Thyroid gland (tissue), 4 donors: ENCODE data around the gene ZBTB25. TPM values are rescaled to one million over a fixed set of nuclear protein-coding genes. Genes with fewer than 3 reads are reported as not detected.

Experiments used
- DNase-seq, 2 donors: peaks; one replicate each; pipeline ENCODE4 v3.0.0-alpha.2; 2019
- H3K27ac ChIP-seq, 3 donors: fragments of 200-600 bp; sonication (generic); 1 replicate in 2 of 3; 2 replicates in 1 of 3; pipeline ENCODE4 v1.5.1; 2016 to 2019; ENCODE audit warnings: mild to moderate bottlenecking in 1 of 3, moderate library complexity in 1 of 3
- H3K27me3 ChIP-seq: fragments of 200-600 bp; sonication (generic); one replicate; pipeline ENCODE4 v1.5.1; 2019
- H3K36me3 ChIP-seq, 2 donors: fragments of 200-600 bp; sonication (generic); one replicate each; pipeline ENCODE4 v1.5.1; 2016 to 2019
- H3K4me1 ChIP-seq, 2 donors: fragments of 200-600 bp; sonication (generic); one replicate each; pipeline ENCODE4 v1.5.1; 2017 to 2019
- H3K4me3 ChIP-seq, 3 donors: fragments of 200-600 bp; sonication (generic); replicated peaks in 1 of 3; 1 replicate in 2 of 3; 2 replicates in 1 of 3; pipeline ENCODE4 v1.5.1; 2016; ENCODE audit warnings: mild to moderate bottlenecking in 1 of 3
- H3K9me3 ChIP-seq: fragments of 200-600 bp; sonication (generic); one replicate; pipeline ENCODE4 v1.5.1; 2017
- CTCF ChIP-seq, 6 experiments: fragments of 200-600 bp in 3 of 6; fragments of 450-650 bp in 3 of 6; sonication (generic) in 3 of 6; IDR thresholded peaks; one replicate each; pipeline ENCODE4 v1.5.1; 2016 to 2019; ENCODE audit warnings: antibody characterized with exemption in 6 of 6, mild to moderate bottlenecking in 2 of 6, inconsistent platforms in 1 of 6, moderate library complexity in 1 of 6
- POLR2A ChIP-seq, 2 donors: fragments of 450-650 bp; IDR thresholded peaks; one replicate each; pipeline ENCODE4 v1.6.1; 2017; ENCODE audit warnings: antibody characterized with exemption in 2 of 2, mild to moderate bottlenecking in 2 of 2, moderate library complexity in 1 of 2
- WGBS, 2 donors: methylation state at CpG; one replicate each; pipeline ENCODE4 v1.1.5; 2017; 5-methylcytosine and 5-hydroxymethylcytosine counted together
- intact Hi-C: fragments of 100-400 bp; cut with DNase I; formaldehyde crosslinking; loops from one replicate; pipeline ENCODE4 v1.15.1; 2023
- total RNA-seq, 4 donors: library from RNA; depleted of rRNA; stranded (reverse); fragments of >200 nt; gene quantifications; one replicate each; pipeline ENCODE4 v1.2.3, GENCODE V29; 2016

ZBTB25 gene
- total RNA-seq, 4 donors from 2014 or later: 15.9 to 23.0 (median 17.7) TPM

- intact Hi-C loops: no loop called here
- TF ChIP-seq POLR2A (IDR thresholded peaks at IDR 0.05) (no peak), CTCF (IDR thresholded peaks at IDR 0.05) (no peak)
- DNase-seq: peak; percentile 55 to 60
- Histone ChIP-seq H3K27me3 (no peaks in the 10 kb centered on the region), H3K36me3 (no peaks in the 10 kb centered on the region), H3K4me1 (peaks cover 10 to 15% of the 10 kb centered on the region in 2 donors), H3K4me3 (no peak overlapping the region), H3K27ac (peak overlapping the region in 2 of 3 donors; percentile 4 to 34), H3K9me3 (no peaks in the 10 kb centered on the region)
- 55 to 58% methylated on average over 15 to 17 of the region's 17 CpGs for WGBS, 2 donors
Observed at GRCh38 chr14:64442300-64442988, 61.2 kb downstream of the ZBTB25 start.

- no peak for TF ChIP-seq POLR2A (IDR thresholded peaks at IDR 0.05)
- no peak for TF ChIP-seq CTCF (IDR thresholded peaks at IDR 0.05)
- no peak overlapping the region for H3K4me3 ChIP-seq
- H3K4me1 ChIP-seq: peaks cover 10 to 12% of the 10 kb centered on the region in 2 donors
- no peak overlapping the region for H3K27ac ChIP-seq
- no peaks in the 10 kb centered on the region for H3K9me3 ChIP-seq
- intact Hi-C loops: no loop called here
- no peak for DNase-seq
- 93 to 96% methylated on average over 3 of the region's 3 CpGs for WGBS, 2 donors
- no peaks in the 10 kb centered on the region for H3K27me3 ChIP-seq
- H3K36me3 ChIP-seq: no peaks in the 10 kb centered on the region
Observed at GRCh38 chr14:64440494-64440893, 63.1 kb downstream of the ZBTB25 start.

- WGBS, 2 donors: 94 to 96% methylated on average over 6 of the region's 6 CpGs
- intact Hi-C loops: no loop called here
- no peak overlapping the region for H3K27ac ChIP-seq
Observed at GRCh38 chr14:64439141-64439540, 64.5 kb downstream of the ZBTB25 start.

GRCh38 chr14:64438181-64438841 lies 65.3 kb downstream of the ZBTB25 start:
- Histone ChIP-seq H3K36me3 (no peaks in the 10 kb centered on the region), H3K27ac (no peak overlapping the region), H3K27me3 (no peaks in the 10 kb centered on the region), H3K4me1 (peaks cover 10 to 12% of the 10 kb centered on the region in 2 donors), H3K4me3 (no peak overlapping the region), H3K9me3 (no peaks in the 10 kb centered on the region)
- 84 to 86% methylated on average over 3 of the region's 3 CpGs for WGBS, 2 donors
- TF ChIP-seq CTCF (IDR thresholded peaks at IDR 0.05): no peak
- no peak for TF ChIP-seq POLR2A (IDR thresholded peaks at IDR 0.05)
- intact Hi-C loops: no loop called here
- no peak for DNase-seq

More at GRCh38 chr14:64439141-64439540, 64.5 kb downstream of the ZBTB25 start:
- H3K4me1 ChIP-seq: peaks cover 10 to 12% of the 10 kb centered on the region in 2 donors
- H3K36me3 ChIP-seq: no peaks in the 10 kb centered on the region
- no peak for DNase-seq
- no peaks in the 10 kb centered on the region for H3K27me3 ChIP-seq
- no peak overlapping the region for H3K4me3 ChIP-seq
- TF ChIP-seq CTCF (IDR thresholded peaks at IDR 0.05): no peak
- H3K9me3 ChIP-seq: no peaks in the 10 kb centered on the region

GRCh38 chr14:64434528-64434927 lies 69.1 kb downstream of the ZBTB25 start:
- intact Hi-C loops: no loop called here

More at GRCh38 chr14:64434528-64434927, 69.1 kb downstream of the ZBTB25 start:
- Histone ChIP-seq H3K4me1 (no peaks in the 10 kb centered on the region), H3K27ac (no peak overlapping the region), H3K27me3 (no peaks in the 10 kb centered on the region), H3K9me3 (no peaks in the 10 kb centered on the region), H3K36me3 (no peaks in the 10 kb centered on the region), H3K4me3 (no peak overlapping the region)
- 78 to 88% methylated on average over 3 of the region's 3 CpGs for WGBS, 2 donors
- no peak for TF ChIP-seq POLR2A (IDR thresholded peaks at IDR 0.05)
- no peak for TF ChIP-seq CTCF (IDR thresholded peaks at IDR 0.05)
- no peak for DNase-seq
